Kidney capillary endothelial cell (primary cell): ENCODE data around the gene FRMPD3.

Experiments used
- DNase-seq: peaks from one replicate; pipeline ENCODE4 v3.0.0-alpha.2; 2018; ENCODE audit warnings: low spot score

The FRMPD3 gene

DNA sequence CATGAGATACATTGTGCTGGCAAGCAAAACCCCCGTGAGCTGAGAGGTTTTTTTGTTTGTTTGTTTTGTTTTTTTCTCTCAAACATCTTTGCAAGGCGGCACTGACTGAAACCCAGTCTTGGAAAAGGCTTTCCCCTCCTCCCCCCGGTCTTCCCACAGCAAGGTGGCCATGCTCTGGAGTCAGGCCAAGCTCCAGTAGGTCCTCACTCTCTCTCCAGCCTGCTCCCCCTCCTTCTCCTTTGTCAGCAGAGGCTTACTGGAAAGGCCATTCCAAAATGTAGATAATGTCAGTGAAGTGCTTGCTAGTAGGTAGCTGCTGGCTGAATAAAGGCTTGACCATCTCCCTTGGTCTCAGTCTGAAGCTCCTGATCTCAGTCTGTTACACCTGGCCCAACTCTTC lies 32.6 kb downstream of the FRMPD3 start:
- no peak for DNase-seq

- DNase-seq, result no peak
Measured at GRCh38 chrX:107484002-107484726, 34.7 kb downstream of the FRMPD3 start.

DNA sequence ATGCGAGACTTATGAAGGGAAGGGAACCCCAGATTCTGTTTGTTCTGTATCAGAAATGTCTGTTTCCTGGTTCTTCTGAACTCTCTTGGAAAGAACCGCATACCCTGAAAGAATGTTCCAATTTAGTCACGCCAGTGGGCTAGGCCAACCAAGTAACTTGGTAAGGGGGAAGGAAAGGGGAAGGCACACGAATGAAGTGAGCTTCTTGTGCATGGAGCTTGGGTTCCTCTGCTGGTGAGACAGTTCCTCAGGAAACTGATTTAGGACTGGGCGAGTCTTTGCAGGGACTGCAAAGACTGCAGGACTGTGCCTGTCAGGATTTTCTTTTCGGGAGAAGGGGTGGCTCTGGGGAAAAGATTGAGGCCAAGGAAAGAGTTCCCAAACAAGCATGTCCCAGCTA lies 35.6 kb downstream of the FRMPD3 start:
- DNase-seq, result no peak

- DNase-seq, result no peak
Measured at GRCh38 chrX:107493141-107493540, 43.7 kb downstream of the FRMPD3 start.

DNA sequence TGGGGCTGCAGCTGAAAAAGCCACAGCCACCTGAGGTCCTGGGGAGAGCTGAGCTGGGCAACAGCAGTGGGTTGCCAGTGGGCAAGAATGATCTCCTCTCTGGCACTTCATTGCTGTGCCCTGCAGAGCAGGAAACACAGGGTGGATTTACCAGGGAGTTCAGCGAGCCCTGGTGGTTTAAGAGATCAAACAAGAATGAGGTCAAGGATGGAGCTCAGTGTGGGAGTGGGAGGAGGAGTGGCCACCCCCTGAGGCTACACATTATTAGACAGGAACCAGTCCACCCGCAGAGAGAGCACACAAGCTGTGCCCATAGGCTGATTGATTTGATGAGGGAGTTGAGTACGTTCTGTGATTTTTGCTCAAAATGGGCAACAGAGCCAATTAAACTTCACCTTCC lies 47.3 kb downstream of the FRMPD3 start:
- no peak for DNase-seq
